Activated CD4-positive, alpha-beta T cell treated with anti-CD3 and anti-CD28 coated beads for 1 hour (primary cell): ENCODE measurements around the gene ZBTB7C.

Experiments
- DNase-seq: peaks from one replicate; pipeline ENCODE4 v3.0.0-alpha.2; 2020

Gene ZBTB7C

DNA sequence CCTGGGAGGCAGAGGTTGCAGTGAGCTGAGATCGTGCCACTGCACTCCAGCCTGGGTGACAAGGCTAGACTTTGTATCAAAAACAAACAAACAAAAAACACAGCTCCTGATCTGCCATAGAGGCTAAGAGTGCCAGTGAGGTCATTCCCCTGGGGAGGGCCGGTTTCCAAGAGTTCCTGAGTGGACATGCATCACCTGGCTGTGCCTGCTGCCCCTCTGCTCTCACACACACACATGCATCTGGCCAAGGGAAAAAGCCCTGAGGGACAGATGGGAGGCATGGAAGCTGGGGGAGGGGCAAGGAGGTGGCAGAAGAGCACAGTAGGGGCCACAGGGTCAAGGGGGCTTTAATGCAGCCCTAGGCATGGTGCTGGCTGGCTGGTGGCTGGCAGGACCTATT, 60.4 kb downstream of the ZBTB7C start:
- DNase-seq, result no peak

DNA sequence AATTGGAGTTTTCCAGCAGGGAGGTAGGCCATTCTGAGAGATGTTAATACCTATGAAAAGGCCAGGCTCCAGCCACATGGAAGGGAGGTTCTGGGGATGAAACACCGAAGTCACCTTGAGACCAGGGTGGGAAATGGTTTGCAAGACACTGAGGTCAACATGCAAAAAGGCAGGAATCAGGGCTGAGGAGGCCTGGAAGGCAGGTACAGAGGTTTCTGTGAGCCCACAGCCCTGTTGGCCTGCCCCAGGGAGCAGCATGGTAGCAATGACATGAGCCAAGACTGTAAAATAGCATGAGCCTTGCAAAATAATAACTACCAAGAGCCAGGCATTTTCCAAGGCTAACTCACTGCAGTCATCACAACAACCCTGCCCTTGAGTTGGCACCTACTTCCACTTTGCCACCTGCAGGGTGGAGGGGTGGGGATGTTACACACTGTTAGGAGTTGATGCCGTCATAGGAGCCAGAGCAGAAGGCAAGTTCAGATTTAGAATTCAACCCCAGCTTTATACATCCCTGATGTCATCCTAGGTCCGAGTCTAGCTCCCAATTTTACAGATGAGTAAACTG, 61.3 kb downstream of the ZBTB7C start:
- no peak for DNase-seq

DNA sequence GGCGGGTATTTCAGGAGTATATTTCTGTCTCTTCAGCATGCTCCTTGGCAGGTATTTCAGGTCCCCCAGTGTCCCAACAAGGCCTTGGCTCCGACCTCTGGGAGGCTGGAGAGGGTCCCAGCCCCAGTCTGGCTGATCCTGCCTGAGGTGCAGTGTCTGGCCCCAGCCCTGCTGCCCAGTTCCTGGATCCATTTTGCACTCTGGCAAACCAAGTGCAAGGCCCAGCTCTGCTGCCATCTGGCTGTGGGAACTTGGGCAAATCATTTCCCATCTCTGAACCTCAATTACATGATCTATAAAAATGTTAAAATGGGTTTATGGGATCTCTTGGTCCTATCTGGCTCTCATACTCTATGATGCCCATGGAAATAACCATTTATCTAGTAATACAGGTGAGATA, 63.6 kb downstream of the ZBTB7C start:
- no peak for DNase-seq

DNA sequence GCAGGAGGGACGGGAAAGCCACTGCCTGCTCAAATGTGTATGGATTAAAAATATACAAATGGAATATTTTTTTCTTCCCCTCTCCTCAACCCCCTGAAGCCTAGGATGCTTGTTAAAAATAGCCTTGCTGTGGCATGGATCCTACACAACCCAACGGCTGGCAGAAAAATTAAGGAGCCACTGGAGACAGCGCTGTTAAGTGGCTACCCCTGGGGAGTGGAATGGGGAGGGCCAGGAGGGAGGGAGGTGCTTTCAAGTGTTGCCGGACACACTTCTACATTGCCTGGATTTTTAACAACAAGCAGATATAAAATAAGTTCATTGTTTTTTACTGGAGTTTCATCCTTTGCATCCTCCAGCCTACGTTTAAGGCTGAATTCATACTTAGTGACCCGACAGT, 66.6 kb downstream of the ZBTB7C start:
- no peak for DNase-seq

DNA sequence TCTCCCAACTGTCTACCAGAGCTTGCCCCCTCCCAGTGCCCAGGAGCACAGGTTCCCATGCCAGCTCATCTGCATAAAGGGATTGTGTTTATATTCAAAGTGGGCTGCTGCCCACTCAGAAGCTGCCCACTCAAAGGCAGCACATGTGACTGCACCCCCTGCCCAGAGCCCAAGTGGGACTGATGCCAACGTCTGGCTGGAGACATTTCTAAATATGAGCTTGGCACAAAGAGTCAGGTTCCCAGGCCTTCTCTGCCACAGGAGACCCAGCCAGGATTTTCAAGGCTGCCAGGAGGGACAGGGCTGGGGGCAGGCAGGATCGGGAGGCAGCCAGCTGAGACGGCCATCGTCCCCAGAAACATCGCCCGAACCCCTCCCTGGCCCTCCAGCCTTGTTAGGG, 67.1 kb downstream of the ZBTB7C start:
- DNase-seq, result no peak

DNA sequence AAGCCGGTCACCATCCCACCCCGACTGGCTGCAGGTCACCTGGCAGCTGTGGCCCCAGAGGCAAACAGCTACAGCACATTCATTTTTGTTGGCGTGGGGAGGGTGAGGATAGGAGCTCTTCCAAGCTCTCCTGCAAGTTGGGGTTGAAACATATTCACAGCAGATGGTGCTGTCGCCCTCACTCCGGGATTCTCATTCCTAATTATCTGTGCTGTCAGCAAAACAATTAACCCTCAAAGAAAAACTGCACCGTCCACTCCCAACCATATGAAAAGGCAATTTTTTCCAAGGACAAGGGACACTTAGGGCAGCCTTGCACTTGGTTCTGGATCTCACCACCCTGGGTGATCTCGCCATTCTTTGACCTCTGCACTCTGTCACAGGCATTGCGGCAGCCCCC, 68.6 kb downstream of the ZBTB7C start:
- no peak for DNase-seq

DNA sequence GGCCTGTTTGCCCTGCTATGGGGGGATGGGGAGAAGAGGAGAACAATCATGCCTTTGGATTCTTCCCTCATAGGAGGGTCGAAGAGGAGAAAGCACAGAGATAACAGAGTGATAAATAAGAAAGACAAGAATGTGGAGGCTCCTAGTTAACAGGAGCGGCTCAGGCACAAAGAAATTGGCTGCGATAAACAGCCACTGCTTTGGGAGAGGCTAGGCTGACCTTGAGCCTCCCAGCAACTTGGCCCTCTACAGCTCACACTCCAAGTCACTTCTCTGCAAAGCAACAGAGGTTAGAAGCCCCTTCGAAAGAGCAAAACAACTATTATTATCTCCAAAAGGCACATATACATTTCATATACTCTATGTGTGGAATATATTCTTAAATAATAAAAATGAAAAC, 69.5 kb downstream of the ZBTB7C start:
- no peak for DNase-seq

DNA sequence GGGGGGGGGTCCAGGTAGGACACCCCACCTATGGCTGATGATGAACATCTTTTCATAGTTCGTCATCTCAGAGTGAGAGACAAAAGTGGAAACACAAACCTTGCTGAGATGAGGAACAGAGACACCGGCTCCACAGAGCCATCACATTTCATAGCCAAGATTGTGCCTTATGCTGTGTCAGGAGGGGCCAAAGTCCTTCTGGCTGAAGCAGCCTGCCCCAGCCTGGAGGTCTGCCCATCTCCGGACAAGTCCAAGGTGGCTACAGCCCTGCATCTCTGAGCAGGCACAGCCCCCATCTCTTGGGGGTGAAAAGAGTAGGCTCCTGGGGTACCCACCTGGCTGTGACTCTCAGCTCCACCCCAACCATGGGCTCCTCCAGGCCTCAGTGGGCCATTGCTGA, 70.3 kb downstream of the ZBTB7C start:
- DNase-seq, result no peak

DNA sequence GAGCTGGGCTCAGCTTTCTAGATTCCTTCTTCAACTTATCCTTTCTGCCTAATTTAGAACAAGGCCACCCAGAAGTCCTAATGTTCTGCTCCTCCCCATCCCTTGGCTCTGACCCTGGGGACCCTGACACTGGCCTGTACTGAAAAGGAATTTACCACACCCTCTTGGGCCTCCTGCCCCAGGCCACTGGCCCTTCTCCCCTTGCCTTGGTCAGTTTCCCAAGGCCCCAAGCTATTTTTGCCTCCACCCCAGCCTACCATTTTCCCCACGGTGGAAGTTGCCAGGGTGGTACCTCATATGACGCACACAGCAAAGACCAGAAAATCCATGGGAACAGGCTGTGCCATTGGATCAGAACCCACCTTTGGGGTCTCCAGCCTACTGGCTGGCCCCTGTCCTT, 72.1 kb downstream of the ZBTB7C start:
- DNase-seq, result no peak

DNA sequence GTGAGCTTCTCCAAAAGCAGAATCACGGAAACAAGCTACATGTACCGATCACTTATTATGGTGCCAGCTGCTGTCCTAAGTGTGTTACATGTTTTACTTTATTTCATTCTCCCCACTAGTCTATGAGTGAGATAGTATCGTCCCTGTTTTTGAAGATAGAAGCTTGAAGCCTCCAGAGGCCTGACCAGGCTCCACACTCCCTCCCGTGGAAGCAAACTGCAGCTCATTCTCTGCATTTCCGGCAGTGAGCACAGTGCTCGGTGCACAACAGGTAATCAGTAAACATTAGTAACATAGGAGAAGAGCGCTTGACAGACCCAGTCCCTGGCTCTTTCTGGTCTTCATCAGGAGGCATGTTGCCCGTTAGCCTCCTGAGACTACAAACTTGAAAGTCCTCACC, 72.9 kb downstream of the ZBTB7C start:
- no peak for DNase-seq

DNA sequence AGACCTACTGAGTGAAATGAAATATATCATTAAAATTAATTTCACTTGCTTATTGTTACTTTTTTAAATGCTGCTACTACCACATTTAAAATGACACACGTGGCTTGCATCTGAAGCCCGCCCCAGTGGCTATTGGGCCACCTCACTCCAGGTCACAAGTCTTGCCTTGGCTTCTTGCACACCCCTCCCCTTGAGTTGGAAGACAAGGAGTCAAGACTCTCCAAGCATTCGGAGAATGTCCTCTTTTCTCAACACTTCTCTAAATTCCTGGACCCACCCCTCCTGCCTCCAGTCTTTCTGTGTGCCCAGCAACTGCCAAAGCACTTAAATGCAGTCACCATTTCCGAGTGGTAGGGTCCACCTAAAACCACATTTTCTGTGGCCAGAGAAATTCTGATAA, 73.4 kb downstream of the ZBTB7C start:
- no peak for DNase-seq

DNA sequence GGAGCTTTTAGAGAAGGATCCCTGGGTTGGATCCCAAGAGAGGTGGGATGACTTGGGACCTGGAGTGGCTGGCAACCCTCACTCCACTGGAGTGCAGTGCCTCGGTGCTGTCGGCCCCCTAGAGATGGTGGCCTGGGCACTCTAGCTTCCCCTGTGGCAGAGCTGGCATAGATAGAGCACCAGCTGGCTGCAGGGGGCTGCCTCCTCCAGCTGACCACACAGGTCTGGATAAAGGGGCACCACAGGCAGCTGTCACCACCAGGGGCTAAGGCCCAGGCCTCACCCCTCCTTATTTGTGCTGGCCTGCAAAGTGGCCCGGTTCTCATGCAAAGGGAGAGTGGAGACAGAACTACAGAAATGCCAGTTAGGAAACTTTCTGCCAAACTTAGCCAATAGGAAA, 74.3 kb downstream of the ZBTB7C start:
- DNase-seq, result no peak

DNA sequence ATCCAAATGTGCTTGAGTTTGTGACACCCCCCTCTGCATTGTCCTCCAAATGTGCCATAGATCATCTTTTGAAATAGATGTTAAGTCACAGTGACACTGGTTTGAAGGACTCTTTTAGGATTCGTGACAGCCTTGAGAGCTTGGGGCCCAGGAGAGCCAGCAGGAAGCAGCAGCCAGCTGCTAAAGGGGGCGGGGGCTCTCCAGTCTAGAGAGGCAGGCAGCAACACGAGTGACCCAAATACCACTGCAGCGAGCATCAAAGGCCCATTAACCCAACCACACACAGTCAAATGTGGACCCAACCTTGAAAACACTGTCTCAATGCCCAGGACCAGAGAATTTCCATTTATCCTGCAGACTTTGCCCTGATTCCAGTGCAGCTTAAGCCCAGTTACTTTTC, 75.6 kb downstream of the ZBTB7C start:
- DNase-seq, result no peak

DNA sequence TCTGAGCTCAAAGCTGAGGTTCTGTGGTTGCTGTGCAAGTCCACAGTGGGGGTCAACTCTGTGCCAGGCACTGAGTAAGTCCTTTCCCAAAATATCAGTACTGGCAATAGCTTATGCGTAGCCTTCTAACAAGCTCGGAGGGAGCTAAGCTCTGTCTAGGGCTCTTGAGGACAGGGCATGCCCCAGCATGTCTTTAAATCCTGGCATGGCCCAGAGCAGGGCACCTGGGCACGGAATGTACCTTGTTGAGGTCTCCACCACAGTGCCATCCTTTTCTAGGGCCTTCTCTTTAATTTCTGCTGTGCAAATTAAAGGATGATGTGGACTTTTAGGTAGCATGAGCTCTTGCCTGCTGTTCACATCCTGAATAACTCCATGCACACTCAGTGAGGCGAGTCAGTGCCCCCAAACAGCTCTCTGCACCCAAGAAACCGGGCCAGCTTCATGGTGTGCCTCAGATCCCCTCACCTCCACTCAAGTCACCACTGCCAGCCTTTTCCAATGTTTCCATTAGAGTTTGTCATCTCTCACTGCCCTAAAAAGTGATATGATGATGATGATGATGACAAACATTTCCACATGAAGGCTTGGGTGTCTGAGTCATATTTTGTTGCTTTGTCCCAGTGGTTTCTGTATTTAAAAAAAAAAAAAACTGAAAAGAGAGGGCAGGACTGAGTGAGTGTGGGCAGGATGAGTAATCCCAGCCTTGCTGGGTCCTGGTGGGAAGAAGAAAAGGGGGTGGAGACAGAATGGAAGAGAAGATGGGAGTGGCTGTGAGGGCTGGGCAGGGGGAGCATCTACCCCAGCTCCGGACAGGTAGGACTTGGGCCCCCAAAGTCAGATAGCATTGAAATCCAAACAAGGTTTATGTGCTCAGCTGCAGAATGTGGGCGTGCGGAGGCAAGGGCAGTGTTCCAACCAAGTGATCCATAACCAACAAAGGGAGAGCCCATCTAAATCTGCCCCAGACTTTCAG, 78.9 kb downstream of the ZBTB7C start:
- DNase-seq, result no peak

DNA sequence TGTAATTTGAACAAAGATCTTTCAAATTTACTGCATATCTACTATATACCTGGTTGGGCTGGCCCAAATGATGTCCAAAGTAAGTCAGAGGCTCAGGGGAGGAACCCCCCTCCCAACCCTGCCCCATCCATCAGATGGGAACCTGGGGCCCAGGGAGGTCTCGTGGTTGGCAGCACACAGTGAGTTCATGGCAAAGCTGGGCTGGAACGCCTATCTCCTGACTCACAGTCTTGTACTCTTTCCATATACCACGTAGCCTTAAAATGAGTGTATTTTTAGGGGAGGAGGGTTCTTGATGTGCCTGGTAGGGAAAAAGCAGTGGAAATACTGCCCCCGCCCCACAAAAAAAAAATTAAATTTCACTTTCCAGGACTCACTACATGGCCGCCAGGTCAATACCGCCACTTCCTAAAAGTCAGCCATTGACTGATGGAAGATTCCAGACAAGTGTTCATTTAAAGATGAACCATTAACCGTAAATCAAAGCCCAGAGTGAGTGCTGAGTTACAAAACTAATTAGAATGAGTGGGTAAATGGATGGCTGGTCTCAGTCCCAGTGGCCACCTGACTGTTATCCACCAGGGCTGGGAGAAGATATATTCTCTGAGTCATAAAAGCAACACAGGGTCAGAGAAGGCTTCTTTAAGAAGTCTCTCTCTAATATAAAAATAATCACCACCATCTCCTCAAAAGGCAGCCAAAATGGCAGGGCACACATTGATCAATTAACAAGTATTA, 80.5 kb downstream of the ZBTB7C start:
- DNase-seq, result no peak

DNA sequence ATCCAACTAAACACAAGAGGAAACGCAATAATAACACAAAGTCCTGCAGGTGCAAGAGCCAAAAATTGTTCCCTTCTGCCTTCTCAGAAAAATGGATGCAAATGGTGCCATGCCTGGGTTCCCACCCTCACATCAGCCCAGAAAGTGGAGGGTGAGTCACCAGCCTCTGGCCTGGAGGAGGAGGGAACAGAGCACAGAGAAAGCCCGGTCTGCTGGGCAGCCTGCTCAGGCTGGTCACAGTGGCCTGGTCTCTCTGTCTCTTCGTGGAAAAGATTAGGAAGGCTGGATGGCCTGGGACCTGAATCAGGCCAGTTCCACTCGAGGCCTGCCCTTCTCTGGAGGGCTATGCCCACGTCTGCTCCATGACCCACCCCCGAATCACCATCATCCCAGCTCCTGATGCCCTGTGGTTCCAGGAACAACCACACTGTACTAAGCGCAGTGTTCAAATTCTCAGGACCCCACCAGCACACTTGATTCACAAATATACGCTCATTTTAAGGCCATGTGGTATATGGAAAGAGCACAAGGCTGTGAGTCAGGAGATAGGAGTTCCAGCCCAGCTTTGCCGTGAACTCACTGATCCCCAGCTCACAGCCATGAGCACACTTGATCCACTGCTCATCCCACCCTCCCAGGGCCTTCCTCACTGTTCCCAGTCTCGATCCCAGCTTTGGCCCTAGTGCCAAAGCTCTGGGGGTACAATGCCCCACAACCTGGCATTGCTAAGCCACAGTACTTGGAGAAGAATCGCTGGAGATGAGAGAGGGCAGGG, 82.1 kb downstream of the ZBTB7C start:
- no peak for DNase-seq

DNA sequence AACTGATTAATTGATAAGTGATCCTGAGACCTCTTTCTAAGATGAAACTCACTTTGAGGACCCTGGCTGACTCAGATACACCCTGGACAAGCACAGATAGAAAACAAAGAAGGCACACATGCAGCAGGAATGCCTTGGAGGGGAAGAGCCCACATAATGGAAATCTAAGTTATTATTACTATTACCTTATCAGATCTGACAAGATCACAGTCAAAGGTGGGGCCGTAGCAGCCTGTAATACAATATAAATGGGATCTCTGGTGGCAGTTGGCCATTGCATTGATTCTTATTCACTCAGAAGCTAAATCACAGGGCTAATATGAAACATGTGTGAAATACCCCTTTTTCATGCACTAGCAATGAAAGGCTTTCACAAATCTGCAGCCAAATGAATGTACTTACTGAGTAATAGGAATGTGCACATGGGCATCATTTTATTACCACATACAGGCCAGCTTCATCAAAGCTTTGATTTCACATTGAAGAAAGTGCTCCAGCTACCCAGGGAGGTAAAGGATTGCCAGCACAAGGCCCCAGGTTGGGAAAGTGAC, 84.0 kb downstream of the ZBTB7C start:
- DNase-seq, result no peak

DNA sequence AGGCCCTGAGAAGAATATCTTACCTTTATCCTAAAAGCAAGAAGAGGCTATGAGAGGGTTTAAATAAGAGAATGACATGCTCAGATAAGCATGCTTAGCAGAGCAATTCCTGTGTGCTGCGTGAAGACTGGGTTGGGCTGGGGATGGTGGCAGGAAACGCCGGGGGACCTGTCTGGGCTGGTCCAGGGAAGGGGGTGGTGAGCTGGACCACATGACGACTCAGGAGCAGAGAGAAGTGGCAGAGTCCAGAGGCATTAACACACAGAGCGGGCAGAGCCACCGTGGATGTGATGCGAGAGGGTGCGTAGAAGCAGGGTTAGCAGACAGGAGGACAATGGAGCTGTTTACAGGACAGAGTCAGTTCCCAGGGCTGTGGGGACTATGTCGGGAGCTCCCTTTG, 84.5 kb downstream of the ZBTB7C start:
- DNase-seq, result no peak

DNA sequence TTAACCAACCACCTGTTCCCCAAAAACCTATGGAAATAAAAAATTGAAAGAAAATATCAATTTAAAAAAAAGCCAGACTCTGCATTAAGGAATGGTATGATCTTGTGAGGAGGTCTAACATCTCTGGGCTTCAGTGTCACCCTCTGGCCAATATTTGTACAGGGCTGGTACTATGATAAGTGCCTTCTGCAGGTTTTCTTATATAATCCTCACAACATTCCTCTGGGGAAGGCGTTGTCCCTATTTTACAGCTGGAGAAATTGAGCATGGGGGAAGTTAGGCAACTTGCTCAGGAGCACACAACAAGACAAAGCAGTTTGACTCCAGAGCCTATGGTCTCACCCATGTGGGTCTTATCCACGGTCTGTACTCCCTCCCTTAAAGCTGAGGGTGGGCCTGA, 86.0 kb downstream of the ZBTB7C start:
- no peak for DNase-seq

DNA sequence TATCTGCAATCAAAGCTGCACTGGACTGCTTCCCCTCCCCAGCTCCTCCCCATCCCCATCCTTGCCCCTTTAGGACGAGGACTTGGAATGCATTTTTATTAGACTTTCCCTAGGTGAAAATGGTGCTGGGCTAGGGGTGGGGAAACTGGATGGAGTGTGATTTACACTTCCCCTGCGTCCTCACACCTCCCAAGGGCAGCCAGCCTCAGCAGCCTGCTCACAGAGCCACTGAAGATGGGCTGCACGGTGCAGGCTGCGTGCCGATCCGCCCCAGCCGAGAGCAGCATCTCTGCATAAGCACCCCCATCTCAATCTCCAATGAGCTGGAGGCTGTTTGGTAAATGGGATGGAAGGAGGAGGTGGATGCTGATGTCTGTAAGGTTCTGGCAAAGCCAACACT, 87.6 kb downstream of the ZBTB7C start:
- DNase-seq, result no peak

DNA sequence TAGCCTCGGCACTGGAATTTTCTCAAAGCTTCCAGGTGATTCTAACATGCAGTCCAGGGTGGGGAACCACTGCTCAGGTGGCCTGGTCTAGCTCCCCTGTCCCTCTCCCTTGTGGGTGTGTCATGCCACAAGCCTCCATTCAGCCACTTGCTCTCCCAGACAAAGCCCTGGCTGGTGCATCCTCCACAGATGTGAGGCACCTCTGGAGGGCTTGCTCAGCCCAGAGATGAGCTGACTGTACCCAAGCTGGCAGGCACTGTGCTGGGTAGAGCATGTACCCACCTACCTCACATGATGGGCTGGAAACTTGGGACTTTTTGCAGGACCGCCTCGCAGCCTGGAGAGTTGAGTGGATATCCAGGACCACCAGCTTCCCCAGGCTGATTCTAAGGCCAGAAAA, 88.1 kb downstream of the ZBTB7C start:
- no peak for DNase-seq

DNA sequence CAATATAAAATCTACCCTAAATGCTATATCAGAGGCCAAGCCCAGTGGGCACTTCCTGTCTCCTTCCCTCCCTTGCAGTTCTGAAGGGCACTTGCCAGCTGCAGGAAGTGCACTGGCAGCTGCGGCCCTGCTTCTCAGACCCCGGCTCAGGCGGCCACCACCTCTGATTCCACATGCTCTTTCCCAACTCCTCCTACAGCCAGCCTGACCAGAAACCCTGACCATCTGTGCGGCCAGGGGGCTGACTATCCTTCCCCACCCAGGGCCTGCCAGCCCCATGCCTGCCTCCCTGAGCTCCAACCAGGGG, 88.6 kb downstream of the ZBTB7C start:
- no peak for DNase-seq
